ENCODE measurements around the gene NMB.
"Not testable (repeated sequence)": the region's sequence is repeated elsewhere in the genome, so short reads cannot be mapped to it uniquely, and the experiment has no call there.

Gene NMB, protein sequence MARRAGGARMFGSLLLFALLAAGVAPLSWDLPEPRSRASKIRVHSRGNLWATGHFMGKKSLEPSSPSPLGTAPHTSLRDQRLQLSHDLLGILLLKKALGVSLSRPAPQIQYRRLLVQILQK

GRCh38 chr15:84658080-84658787 lies at the start of gene NMB:
Gene NMB (minus strand): TSS chr15:84658199. CDS start chr15:84658152, 47 bp downstream.
- no peak for DNase-seq

- DNase-seq, result no peak
Measured at GRCh38 chr15:84703808-84704207, 45.8 kb upstream of the NMB start.

- no peak for DNase-seq
Measured at GRCh38 chr15:84702961-84703482, 45.0 kb upstream of the NMB start.

GRCh38 chr15:84699538-84700191 lies 41.7 kb upstream of the NMB start:
- DNase-seq, result no peak

GRCh38 chr15:84697236-84697990 lies 39.4 kb upstream of the NMB start:
- no peak for DNase-seq

DNA sequence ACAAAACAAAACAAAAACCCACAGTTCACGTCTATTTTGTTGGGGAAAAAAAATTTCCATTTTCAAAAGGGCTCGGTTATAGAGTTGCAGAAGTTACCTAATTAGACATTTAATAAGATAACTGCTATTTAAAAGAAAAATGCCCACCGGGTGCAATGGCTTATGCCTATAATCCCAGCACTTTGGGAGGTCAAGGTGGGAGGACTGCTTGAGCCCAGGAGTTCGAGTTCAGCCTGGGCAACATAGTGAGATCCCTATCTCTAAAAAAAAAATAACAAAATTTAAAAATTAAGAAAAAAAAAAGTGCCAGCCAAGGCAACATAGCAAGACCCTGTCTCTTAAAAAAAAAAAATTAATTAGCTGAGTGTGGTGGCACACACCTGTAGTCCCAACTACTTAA lies 38.8 kb upstream of the NMB start:
- DNase-seq, result no peak

GRCh38 chr15:84690342-84690741 lies 32.3 kb upstream of the NMB start:
- DNase-seq, result no peak

- no peak for DNase-seq
Measured at GRCh38 chr15:84689858-84690257, 31.9 kb upstream of the NMB start.

GRCh38 chr15:84686446-84686845 lies 28.4 kb upstream of the NMB start:
- not testable (repeated sequence) for DNase-seq

DNA sequence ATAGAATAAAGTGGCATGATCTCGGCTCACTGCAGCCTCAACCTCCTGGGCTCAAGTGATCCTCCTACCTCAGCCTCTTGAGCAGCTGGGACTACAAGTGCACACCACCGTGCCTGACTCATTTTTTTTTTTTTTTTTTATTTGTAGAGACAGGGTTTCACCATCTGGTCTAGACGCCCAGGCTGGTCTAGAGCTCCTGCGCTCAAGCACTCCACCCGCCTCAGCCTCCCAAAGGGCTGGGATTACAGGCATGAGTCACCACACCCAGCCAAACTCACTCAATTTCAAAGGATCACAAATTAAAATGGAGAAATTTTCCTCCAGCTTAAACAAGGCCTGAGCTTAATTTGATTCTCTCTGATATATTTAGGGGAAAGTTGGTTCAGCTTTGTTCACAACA lies 27.3 kb upstream of the NMB start:
- no peak for DNase-seq

GRCh38 chr15:84684092-84684491 lies 26.1 kb upstream of the NMB start:
- no peak for DNase-seq

DNA sequence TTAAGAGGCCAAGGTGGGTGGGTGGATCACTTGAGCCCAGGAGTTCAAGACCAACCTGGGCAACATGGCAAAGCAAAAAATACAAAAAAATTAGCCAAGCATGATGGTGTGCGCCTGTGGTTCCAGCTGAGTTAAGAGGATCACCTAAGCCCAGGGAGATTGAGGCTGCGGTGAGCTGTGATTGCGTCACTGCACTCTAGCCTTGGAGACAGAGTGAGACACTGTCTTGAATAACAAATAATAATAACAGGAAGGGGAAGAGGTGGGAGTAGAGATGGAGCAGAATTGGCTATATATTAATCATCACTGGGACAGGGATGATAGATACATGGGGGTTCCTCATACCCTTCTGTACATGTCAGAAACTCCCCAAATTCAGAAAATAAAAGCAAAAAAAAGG lies 23.8 kb upstream of the NMB start:
- no peak for DNase-seq

- DNase-seq, result no peak
Measured at GRCh38 chr15:84671211-84671610, 13.2 kb upstream of the NMB start.

DNA sequence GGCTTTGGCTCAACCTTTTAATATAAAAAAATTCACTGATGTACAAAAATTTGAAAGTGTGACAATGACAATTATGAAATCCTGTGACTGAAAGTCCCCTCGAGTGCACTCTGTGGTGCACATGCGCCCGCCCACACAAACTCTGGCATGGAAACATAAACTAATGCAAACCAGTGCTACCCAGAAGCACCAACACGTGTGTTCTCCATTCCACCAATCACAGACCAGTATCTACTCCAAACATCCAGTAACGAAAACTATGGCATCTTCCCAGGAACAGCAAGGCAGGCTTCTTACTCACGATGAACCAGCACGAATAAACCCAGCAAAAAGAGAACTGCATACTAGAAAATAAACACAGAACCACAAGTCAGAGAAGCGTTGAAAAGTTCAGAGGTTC lies 11.7 kb upstream of the NMB start:
- DNase-seq, result no peak

- no peak for DNase-seq
Measured at GRCh38 chr15:84668221-84668982, 10.4 kb upstream of the NMB start.

- no peak for DNase-seq
Measured at GRCh38 chr15:84666373-84666772, 8.4 kb upstream of the NMB start.

DNA sequence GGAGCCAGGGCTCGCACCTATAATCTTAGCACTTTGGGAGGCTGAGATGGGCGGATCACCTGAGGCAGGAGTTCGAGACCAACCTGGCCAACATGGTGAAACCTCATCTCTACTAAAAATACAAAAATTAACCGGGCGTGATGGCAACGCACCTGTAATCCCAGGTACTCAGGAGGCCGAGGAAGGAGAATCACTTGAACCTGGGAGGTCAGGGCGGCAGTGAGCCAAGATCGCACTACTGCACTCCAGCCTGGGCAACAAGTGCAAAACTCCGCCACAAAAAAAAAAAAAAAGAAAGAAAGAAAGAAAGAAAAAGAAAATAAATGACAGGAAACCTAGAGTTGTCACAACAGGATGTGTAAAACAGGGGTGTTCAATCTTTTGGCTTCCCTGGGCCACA lies 3.0 kb upstream of the NMB start:
- no peak for DNase-seq

- DNase-seq, result no peak
Measured at GRCh38 chr15:84659904-84660781, 2.1 kb upstream of the NMB start.

- DNase-seq, result no peak
Measured at GRCh38 chr15:84658788-84659411, 901 bp upstream of the NMB start.

GRCh38 chr15:84657748-84658079 lies 285 bp downstream of the NMB start:
- no peak for DNase-seq

GRCh38 chr15:84656972-84657371 lies 1.0 kb downstream of the NMB start:
- no peak for DNase-seq
